Thoracic aorta (tissue), 2 donors: Measurements from ENCODE around the gene HSPA12B. TPM values are rescaled to one million over a fixed set of nuclear protein-coding genes. Genes with fewer than 3 reads are reported as not detected.

Experiments used
- ATAC-seq: fragments of 150-250 bp; one replicate; pipeline ENCODE4 v1.8.0; 2017; ENCODE audit warnings: low read depth; ENCODE audit not compliant: insufficient number of reproducible peaks, low FRiP score
- DNase-seq: peaks from one replicate; pipeline ENCODE4 v3.0.0-alpha.2; 2020; ENCODE audit warnings: low spot score
- H3K27ac ChIP-seq, 2 donors: fragments of 200-600 bp; sonication (generic); 1 replicate in 1 of 2; 2 replicates in 1 of 2; pipeline ENCODE4 v1.5.1; 2016; ENCODE audit warnings: mild to moderate bottlenecking in 2 of 2, moderate library complexity in 2 of 2
- H3K27me3 ChIP-seq: fragments of 200-600 bp; sonication (generic); replicated peaks from 2 replicates; pipeline ENCODE4 v1.6.0; 2016; ENCODE audit warnings: mild to moderate bottlenecking; ENCODE audit not compliant: insufficient read depth
- H3K36me3 ChIP-seq: fragments of 200-600 bp; sonication (generic); one replicate; pipeline ENCODE4 v1.5.1; 2016
- H3K4me1 ChIP-seq, 2 donors: fragments of 200-600 bp; sonication (generic); 1 replicate in 1 of 2; 2 replicates in 1 of 2; pipeline versions ENCODE4 v1.5.1 to v1.6.0; 2016; ENCODE audit warnings: low read depth in 2 of 2, mild to moderate bottlenecking in 1 of 2; ENCODE audit not compliant: control insufficient read depth in 1 of 2
- H3K4me3 ChIP-seq: fragments of 200-600 bp; sonication (generic); 2 replicates; pipeline ENCODE4 v1.5.1; 2016; ENCODE audit warnings: mild to moderate bottlenecking
- H3K9me3 ChIP-seq: fragments of 200-600 bp; sonication (generic); 2 replicates; pipeline ENCODE4 v1.5.1; 2016
- CTCF ChIP-seq: fragments of 200-600 bp; sonication (generic); IDR thresholded peaks from one replicate; pipeline ENCODE4 v1.5.1; 2019; ENCODE audit warnings: antibody characterized with exemption
- total RNA-seq, 2 donors: library from RNA; depleted of rRNA; stranded (reverse); fragments of >200 nt; gene quantifications; one replicate each; pipeline versions ENCODE4 v1.1.0 to v1.2.3, GENCODE V29; 2016

The HSPA12B gene
- total RNA-seq, 2 donors from 2014 or later = 4.6 to 6.5 TPM

- TF ChIP-seq CTCF = no peak
- no peaks in the 10 kb centered on the region for H3K9me3 ChIP-seq
- no peaks in the 10 kb centered on the region for H3K27me3 ChIP-seq
- H3K27ac ChIP-seq = peak overlapping the region in 1 of 2 donors; percentile 79
- no peak for DNase-seq
- peak overlapping the region; percentile 83 for H3K4me3 ChIP-seq
- H3K36me3 ChIP-seq = no peaks in the 10 kb centered on the region
- peaks cover 29 to 42% of the 10 kb centered on the region in 2 donors for H3K4me1 ChIP-seq
- no peak for ATAC-seq
Observed at GRCh38 chr20:3784863-3785239, 52.4 kb downstream of the HSPA12B start.

GRCh38 chr20:3785240-3786125 lies 53.0 kb downstream of the HSPA12B start:
- Histone ChIP-seq H3K9me3 (no peaks in the 10 kb centered on the region), H3K4me1 (peaks cover 29 to 42% of the 10 kb centered on the region in 2 donors), H3K36me3 (no peaks in the 10 kb centered on the region), H3K4me3 (peak overlapping the region; percentile 83), H3K27me3 (no peaks in the 10 kb centered on the region), H3K27ac (peak overlapping the region; percentile 69 to 79)
- no peak for ATAC-seq
- no peak for DNase-seq
- no peak for TF ChIP-seq CTCF

GRCh38 chr20:3786126-3786484 lies 53.6 kb downstream of the HSPA12B start:
- H3K4me1 ChIP-seq = peaks cover 26 to 36% of the 10 kb centered on the region in 2 donors
- no peaks in the 10 kb centered on the region for H3K27me3 ChIP-seq
- peak overlapping the region; percentile 69 to 79 for H3K27ac ChIP-seq
- TF ChIP-seq CTCF = no peak
- DNase-seq = no peak
- peak overlapping the region; percentile 83 for H3K4me3 ChIP-seq
- H3K9me3 ChIP-seq = no peaks in the 10 kb centered on the region
- peak; percentile 21 for ATAC-seq
- H3K36me3 ChIP-seq = no peaks in the 10 kb centered on the region

DNA sequence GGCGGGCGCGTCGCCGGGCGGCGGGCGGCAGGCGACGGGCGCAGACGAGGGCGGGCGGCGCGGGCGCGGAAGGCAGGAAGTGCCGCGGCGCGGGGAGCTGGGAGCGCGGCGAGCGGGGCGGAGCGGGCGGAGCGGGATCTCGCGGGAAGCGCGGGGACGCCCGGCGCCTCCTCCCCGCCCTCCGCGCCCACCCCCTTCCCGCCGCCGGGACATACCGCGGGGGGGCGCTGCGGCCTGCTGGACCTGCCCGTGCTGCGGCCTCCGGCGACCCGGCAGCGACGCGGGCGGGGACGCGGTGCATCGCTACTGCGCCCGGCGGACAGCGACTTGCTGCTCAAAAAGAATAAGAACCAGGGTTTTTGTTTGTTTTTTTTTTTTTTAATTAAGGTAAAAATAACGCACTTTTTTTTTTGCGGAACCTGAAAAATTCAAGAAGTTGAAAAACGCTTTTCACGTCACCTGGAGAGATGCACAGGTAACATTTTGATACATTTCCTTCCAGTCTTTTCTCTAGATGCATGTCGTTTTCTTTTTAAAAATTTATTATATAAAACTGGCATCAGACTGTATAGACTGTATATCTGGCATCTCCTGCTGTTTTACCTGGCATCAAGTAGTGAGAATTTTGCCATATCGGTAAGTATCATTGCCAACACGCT lies 54.3 kb downstream of the HSPA12B start, which contains the start of gene CENPB:
TSS of gene CENPB (minus strand) at position 76 of the 659 bp plus-strand sequence. CDS start 257 bp downstream, outside the sequence.
- no peak for DNase-seq
- Histone ChIP-seq H3K4me1 (peaks cover 26 to 35% of the 10 kb centered on the region in 2 donors), H3K36me3 (no peaks in the 10 kb centered on the region), H3K4me3 (peak within 1 kb of the TSS; percentile 83), H3K27ac (peak within 1 kb of the TSS; percentile 69 to 79), H3K9me3 (no peaks in the 10 kb centered on the region), H3K27me3 (no peaks in the 10 kb centered on the region)
- peak; percentile 71 for ATAC-seq
- peak; percentile 72 for TF ChIP-seq CTCF

- peak overlapping the region; percentile 58 for H3K4me3 ChIP-seq
- no peaks in the 10 kb centered on the region for H3K36me3 ChIP-seq
- H3K27me3 ChIP-seq = no peaks in the 10 kb centered on the region
- no peak for TF ChIP-seq CTCF
- DNase-seq (no peak), ATAC-seq (no peak)
- H3K4me1 ChIP-seq = peaks cover 26 to 35% of the 10 kb centered on the region in 2 donors
- no peaks in the 10 kb centered on the region for H3K9me3 ChIP-seq
- no peak overlapping the region for H3K27ac ChIP-seq
Observed at GRCh38 chr20:3787324-3788014, 55.0 kb downstream of the HSPA12B start.
